ENCODE results near the gene FAM151B.

DNA sequence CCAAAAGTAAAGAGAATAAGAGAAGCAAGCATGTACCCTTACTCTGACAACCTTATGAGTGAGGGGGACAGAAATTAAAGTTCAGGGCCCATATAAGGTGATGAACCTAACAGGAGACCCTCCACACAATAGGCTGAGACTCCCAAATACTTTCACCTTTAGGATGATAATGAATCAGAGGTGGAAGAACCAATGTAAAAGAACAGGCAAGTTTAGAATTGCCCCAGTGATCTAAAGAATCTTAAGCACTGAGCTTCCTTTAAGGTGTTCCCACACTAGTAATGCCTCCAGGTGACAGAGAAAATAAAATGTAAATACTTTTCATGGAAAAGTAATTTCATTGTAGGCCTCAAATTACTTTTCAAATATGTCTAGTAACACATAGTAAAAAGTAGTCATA lies 8.2 kb upstream of the FAM151B start:
- TF ChIP-seq EZH2 (IDR thresholded peaks at IDR 0.05; ENCODE audit: insufficient read depth, poor library complexity, severe bottlenecking) (no peak), EZH2phosphoT487 (IDR thresholded peaks at IDR 0.05; ENCODE audit: insufficient read depth, low read depth) (no peak)
